HG03439 (cell line): ENCODE data around the gene PRKRIP1.
"Not testable (repeated sequence)": the region's sequence is repeated elsewhere in the genome, so short reads cannot be mapped to it uniquely, and the experiment has no call there.

Experiments used
- ATAC-seq: cut with Tn5 transposase; IDR thresholded peaks from one replicate; pipeline ENCODE4 v1.9.1; 2021; ENCODE audit warnings: mild to moderate bottlenecking, moderate library complexity; ENCODE audit not compliant: unreplicated experiment

PRKRIP1 gene

GRCh38 chr7:102474736-102475435 is 78.7 kb downstream of the PRKRIP1 start:
- not testable (repeated sequence) for ATAC-seq
